SH-SY5Y (cell line): ENCODE measurements around the gene SPOCK2.

Experiments used
- GATA2 ChIP-seq: IDR thresholded peaks from 2 replicates; pipeline ENCODE4 v1.6.1; 2011; ENCODE audit warnings: mild to moderate bottlenecking, low read depth, low read length
- GATA3 ChIP-seq: IDR thresholded peaks from 2 replicates; pipeline ENCODE4 v1.6.1; 2011; ENCODE audit warnings: low read depth, mild to moderate bottlenecking, low read length, moderate library complexity

- TF ChIP-seq GATA3: no peak
- no peak for TF ChIP-seq GATA2
These were observed 38.9 kb downstream of the SPOCK2 start for GRCh38 chr10:72049472-72049871.
